ENCODE data around the gene RAMP1. TPM values are rescaled to one million over a fixed set of nuclear protein-coding genes. Genes with fewer than 3 reads are reported as not detected.

Gene RAMP1
- total RNA-seq, 2 donors from 2014 or later = 239 to 275 TPM

GRCh38 chr2:237932731-237933131 is 73.3 kb downstream of the RAMP1 start:
- TF ChIP-seq CTCF (IDR thresholded peaks at IDR 0.05) = no peak
- no peaks in the 10 kb centered on the region for H3K36me3 ChIP-seq
- no peak overlapping the region for H3K4me3 ChIP-seq
- H3K27me3 ChIP-seq = no peaks in the 10 kb centered on the region
- H3K4me1 ChIP-seq = no peaks in the 10 kb centered on the region
- no peaks in the 10 kb centered on the region for H3K9me3 ChIP-seq
- no peak overlapping the region for H3K27ac ChIP-seq
- DNase-seq (ENCODE audit: low spot score) = no peak

GRCh38 chr2:237934186-237934585 is 74.8 kb downstream of the RAMP1 start:
- H3K4me3 ChIP-seq = no peak overlapping the region
- no peaks in the 10 kb centered on the region for H3K9me3 ChIP-seq
- no peak for TF ChIP-seq CTCF (IDR thresholded peaks at IDR 0.05)
- no peaks in the 10 kb centered on the region for H3K4me1 ChIP-seq
- H3K27ac ChIP-seq = no peak overlapping the region
- no peak for DNase-seq (ENCODE audit: low spot score)
- no peaks in the 10 kb centered on the region for H3K27me3 ChIP-seq
- no peaks in the 10 kb centered on the region for H3K36me3 ChIP-seq

GRCh38 chr2:237935740-237936452 is 76.5 kb downstream of the RAMP1 start:
- DNase-seq (ENCODE audit: low spot score) = no peak
- no peaks in the 10 kb centered on the region for H3K36me3 ChIP-seq
- TF ChIP-seq CTCF (IDR thresholded peaks at IDR 0.05) = no peak
- no peak overlapping the region for H3K4me3 ChIP-seq
- no peaks in the 10 kb centered on the region for H3K4me1 ChIP-seq
- no peaks in the 10 kb centered on the region for H3K27me3 ChIP-seq
- no peaks in the 10 kb centered on the region for H3K9me3 ChIP-seq
- no peak overlapping the region for H3K27ac ChIP-seq

- no peaks in the 10 kb centered on the region for H3K36me3 ChIP-seq
- peaks cover 0 to 8% of the 10 kb centered on the region in 2 donors for H3K4me1 ChIP-seq
- DNase-seq (ENCODE audit: low spot score) = no peak
- no peaks in the 10 kb centered on the region for H3K27me3 ChIP-seq
- no peak overlapping the region for H3K4me3 ChIP-seq
- no peak for TF ChIP-seq CTCF (IDR thresholded peaks at IDR 0.05)
- no peak overlapping the region for H3K27ac ChIP-seq
- H3K9me3 ChIP-seq = peaks cover 0 to 2% of the 10 kb centered on the region in 2 donors
Observed at GRCh38 chr2:237939251-237939650, 79.8 kb downstream of the RAMP1 start.

GRCh38 chr2:237940828-237941227 is 81.4 kb downstream of the RAMP1 start:
- Histone ChIP-seq H3K9me3 (peaks cover 0 to 6% of the 10 kb centered on the region in 2 donors), H3K27me3 (no peaks in the 10 kb centered on the region), H3K4me3 (no peak overlapping the region), H3K36me3 (no peaks in the 10 kb centered on the region), H3K4me1 (peaks cover 0 to 8% of the 10 kb centered on the region in 2 donors), H3K27ac (no peak overlapping the region)
- no peak for TF ChIP-seq CTCF (IDR thresholded peaks at IDR 0.05)
- DNase-seq (ENCODE audit: low spot score) = no peak

GRCh38 chr2:237941239-237941638 is 81.8 kb downstream of the RAMP1 start:
- Histone ChIP-seq H3K27me3 (no peaks in the 10 kb centered on the region), H3K4me1 (peaks cover 0 to 8% of the 10 kb centered on the region in 2 donors), H3K4me3 (no peak overlapping the region), H3K36me3 (no peaks in the 10 kb centered on the region), H3K27ac (no peak overlapping the region), H3K9me3 (peaks cover 0 to 6% of the 10 kb centered on the region in 2 donors)
- DNase-seq (ENCODE audit: low spot score) = no peak
- TF ChIP-seq CTCF (IDR thresholded peaks at IDR 0.05) = no peak

Data from right atrium auricular region (tissue), 2 donors.